ENCODE data around the gene TBC1D10A.
A peak's percentile ranks its signal among the peaks of the same experiment; 100 is the strongest.

TBC1D10A gene

DNA sequence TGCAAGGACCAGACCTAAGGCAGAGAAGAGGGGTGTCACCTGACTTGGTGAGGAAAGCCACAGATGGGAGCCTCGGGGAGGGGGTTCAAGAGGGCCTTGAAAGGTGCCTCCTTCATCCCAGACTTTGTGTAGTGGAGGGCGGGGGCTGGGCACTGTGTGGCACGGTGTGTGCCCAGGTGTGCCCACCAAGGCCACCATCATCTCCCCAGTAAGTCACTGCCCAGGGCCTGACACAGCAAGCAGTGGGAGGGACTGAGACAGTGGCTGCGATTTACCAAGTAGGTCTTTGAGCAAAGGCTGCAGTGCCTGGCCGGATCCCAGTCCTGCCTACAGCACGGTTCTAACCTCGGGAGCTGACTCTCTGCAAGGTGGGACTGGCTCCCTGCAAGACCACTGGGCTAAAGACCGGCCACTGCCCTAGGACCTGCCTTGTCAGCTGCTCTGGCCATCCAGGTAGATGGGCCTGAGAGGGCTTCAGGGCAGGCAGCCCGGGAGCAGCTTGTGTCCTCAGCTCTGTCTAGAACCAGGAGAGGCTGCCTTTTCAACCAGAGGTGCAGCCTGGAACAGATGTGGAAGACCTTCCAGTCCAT lies 61.5 kb downstream of the TBC1D10A start:
- Histone ChIP-seq H4K20me1 (ENCODE audit: insufficient read depth, low read length, poor library complexity, severe bottlenecking) (peaks cover 8% of the 10 kb centered on the region), H2AFZ (ENCODE audit: low read length) (no peak overlapping the region), H3K4me1 (ENCODE audit: insufficient read depth, low read length, poor library complexity, severe bottlenecking) (peaks cover 28% of the 10 kb centered on the region), H3K4me2 (ENCODE audit: low read depth, low read length, poor library complexity, severe bottlenecking) (peak overlapping the region; percentile 82), H3K9ac (ENCODE audit: low read depth, low read length, poor library complexity, severe bottlenecking) (peak overlapping the region; percentile 96), H3K36me3 (ENCODE audit: insufficient read depth, low read length) (no peaks in the 10 kb centered on the region; the same call in 1 of the 2 replicates), H3K79me2 (ENCODE audit: insufficient read depth, low read length) (peaks cover 32% of the 10 kb centered on the region), H3K4me3 (ENCODE audit: low read length, poor library complexity, severe bottlenecking) (peak overlapping the region; percentile 91), H3K27me3 (ENCODE audit: insufficient read depth, low read length, poor library complexity, severe bottlenecking) (no peaks in the 10 kb centered on the region), H3K9me2 (replicated peaks; ENCODE audit: low read depth, low read length) (no peaks in the 10 kb centered on the region), H3K9me3 (ENCODE audit: insufficient read depth, low read depth, low read length) (no peaks in the 10 kb centered on the region), H3F3A (ENCODE audit: low read depth) (no peaks in the 10 kb centered on the region)
- TF ChIP-seq, protein P1, sequence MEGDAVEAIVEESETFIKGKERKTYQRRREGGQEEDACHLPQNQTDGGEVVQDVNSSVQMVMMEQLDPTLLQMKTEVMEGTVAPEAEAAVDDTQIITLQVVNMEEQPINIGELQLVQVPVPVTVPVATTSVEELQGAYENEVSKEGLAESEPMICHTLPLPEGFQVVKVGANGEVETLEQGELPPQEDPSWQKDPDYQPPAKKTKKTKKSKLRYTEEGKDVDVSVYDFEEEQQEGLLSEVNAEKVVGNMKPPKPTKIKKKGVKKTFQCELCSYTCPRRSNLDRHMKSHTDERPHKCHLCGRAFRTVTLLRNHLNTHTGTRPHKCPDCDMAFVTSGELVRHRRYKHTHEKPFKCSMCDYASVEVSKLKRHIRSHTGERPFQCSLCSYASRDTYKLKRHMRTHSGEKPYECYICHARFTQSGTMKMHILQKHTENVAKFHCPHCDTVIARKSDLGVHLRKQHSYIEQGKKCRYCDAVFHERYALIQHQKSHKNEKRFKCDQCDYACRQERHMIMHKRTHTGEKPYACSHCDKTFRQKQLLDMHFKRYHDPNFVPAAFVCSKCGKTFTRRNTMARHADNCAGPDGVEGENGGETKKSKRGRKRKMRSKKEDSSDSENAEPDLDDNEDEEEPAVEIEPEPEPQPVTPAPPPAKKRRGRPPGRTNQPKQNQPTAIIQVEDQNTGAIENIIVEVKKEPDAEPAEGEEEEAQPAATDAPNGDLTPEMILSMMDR (conservative IDR thresholded peaks at IDR 0.05; ENCODE audit: low read length), result no peak
- TF ChIP-seq EZH2phosphoT487 (IDR thresholded peaks at IDR 0.05; ENCODE audit: borderline replicate concordance), result no peak

GRCh38 chr22:30263883-30264282 lies 62.9 kb downstream of the TBC1D10A start:
- Histone ChIP-seq H3K4me2 (ENCODE audit: low read depth, low read length, poor library complexity, severe bottlenecking) (no peak overlapping the region), H3K9ac (ENCODE audit: low read depth, low read length, poor library complexity, severe bottlenecking) (no peak overlapping the region), H3K9me2 (replicated peaks; ENCODE audit: low read depth, low read length) (no peaks in the 10 kb centered on the region), H2AFZ (ENCODE audit: low read length) (no peak overlapping the region), H3K4me1 (ENCODE audit: insufficient read depth, low read length, poor library complexity, severe bottlenecking) (peaks cover 32% of the 10 kb centered on the region), H3K9me3 (ENCODE audit: insufficient read depth, low read depth, low read length) (no peaks in the 10 kb centered on the region), H3K4me3 (ENCODE audit: low read length, poor library complexity, severe bottlenecking) (no peak overlapping the region), H3K27me3 (ENCODE audit: insufficient read depth, low read length, poor library complexity, severe bottlenecking) (no peaks in the 10 kb centered on the region), H4K20me1 (ENCODE audit: insufficient read depth, low read length, poor library complexity, severe bottlenecking) (peaks cover 8% of the 10 kb centered on the region), H3F3A (ENCODE audit: low read depth) (no peaks in the 10 kb centered on the region), H3K36me3 (ENCODE audit: insufficient read depth, low read length) (no peaks in the 10 kb centered on the region; the same call in 1 of the 2 replicates), H3K79me2 (ENCODE audit: insufficient read depth, low read length) (peaks cover 30% of the 10 kb centered on the region)
- no peak for TF ChIP-seq EZH2phosphoT487 (IDR thresholded peaks at IDR 0.05; ENCODE audit: borderline replicate concordance)
- TF ChIP-seq, protein P1 (conservative IDR thresholded peaks at IDR 0.05; ENCODE audit: low read length), result no peak

DNA sequence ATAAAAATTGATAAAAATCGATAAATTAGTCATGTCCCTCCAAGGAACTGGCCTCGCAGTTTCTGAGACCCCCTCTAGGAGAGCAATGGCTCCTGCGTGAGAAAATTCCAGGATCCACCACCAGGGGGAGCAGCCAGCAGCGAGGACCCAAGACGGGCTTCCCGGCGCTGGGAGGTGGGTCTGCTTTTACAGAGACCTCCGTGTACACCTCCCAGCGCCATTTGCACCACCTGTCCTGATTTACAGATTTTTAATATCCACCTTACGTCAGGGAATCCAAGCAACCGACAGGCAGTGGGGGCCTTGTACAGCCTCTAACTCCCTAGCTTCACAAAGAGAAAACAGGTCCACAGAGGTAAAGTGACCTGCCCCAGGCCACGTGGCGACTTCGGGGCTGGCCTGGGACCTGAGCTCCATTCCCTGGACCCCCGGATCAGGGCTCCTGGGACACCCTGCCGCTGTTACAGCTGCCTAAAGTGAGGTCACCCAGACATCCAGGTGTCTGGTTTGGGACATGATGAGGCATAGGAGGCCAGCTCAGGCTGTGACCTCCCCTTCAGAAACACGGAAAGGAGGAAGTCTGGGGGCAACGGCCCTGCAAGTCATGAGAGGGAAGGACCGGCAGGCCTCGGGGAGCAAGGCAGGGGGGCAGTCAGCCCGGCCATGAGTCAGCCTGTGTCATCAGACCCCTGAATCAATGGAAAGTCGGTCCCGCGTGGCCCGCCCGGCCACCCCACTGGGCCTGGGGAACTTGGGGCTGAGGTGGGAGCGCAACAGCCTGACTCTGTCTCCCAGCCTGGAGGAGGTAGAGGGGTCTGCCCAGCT lies 63.6 kb downstream of the TBC1D10A start:
- TF ChIP-seq EZH2phosphoT487 (IDR thresholded peaks at IDR 0.05; ENCODE audit: borderline replicate concordance), result no peak
- TF ChIP-seq, protein P1 (conservative IDR thresholded peaks at IDR 0.05; ENCODE audit: low read length), result peak; percentile 93
- Histone ChIP-seq H3K9me2 (replicated peaks; ENCODE audit: low read depth, low read length) (no peaks in the 10 kb centered on the region), H3K9ac (ENCODE audit: low read depth, low read length, poor library complexity, severe bottlenecking) (peak overlapping the region; percentile 52), H2AFZ (ENCODE audit: low read length) (peak overlapping the region; percentile 72), H3F3A (ENCODE audit: low read depth) (no peaks in the 10 kb centered on the region), H3K79me2 (ENCODE audit: insufficient read depth, low read length) (peaks cover 22% of the 10 kb centered on the region), H3K4me1 (ENCODE audit: insufficient read depth, low read length, poor library complexity, severe bottlenecking) (peaks cover 29% of the 10 kb centered on the region), H3K9me3 (ENCODE audit: insufficient read depth, low read depth, low read length) (no peaks in the 10 kb centered on the region), H3K4me2 (ENCODE audit: low read depth, low read length, poor library complexity, severe bottlenecking) (peak overlapping the region; percentile 56), H3K27me3 (ENCODE audit: insufficient read depth, low read length, poor library complexity, severe bottlenecking) (no peaks in the 10 kb centered on the region), H4K20me1 (ENCODE audit: insufficient read depth, low read length, poor library complexity, severe bottlenecking) (peaks cover 8% of the 10 kb centered on the region), H3K36me3 (ENCODE audit: insufficient read depth, low read length) (no peaks in the 10 kb centered on the region), H3K4me3 (ENCODE audit: low read length, poor library complexity, severe bottlenecking) (peak overlapping the region; percentile 47)
